ENCODE data around the gene LAMA2.

DNA sequence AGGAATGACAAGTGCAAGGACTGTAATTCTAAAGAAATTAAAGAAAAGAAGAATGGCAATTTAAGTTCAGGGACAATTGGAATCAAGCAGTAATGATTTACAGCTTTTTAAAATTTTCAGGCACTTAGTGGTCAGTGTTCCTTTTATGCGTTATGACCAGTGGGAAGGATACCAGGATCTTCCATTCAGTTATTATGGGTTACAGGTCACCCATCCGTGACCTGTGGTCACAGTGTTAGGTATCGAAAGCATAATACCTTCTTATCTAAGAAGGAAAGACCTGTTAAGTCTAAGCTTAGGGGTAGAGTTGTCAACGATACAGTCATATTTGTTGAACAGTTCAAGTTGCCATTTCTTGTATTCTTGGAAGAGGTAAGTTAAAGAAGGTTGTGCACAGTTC is 253.8 kb downstream of the LAMA2 start:
- TF ChIP-seq POLR2A (IDR thresholded peaks at IDR 0.05), result no peak
- TF ChIP-seq, protein P1, sequence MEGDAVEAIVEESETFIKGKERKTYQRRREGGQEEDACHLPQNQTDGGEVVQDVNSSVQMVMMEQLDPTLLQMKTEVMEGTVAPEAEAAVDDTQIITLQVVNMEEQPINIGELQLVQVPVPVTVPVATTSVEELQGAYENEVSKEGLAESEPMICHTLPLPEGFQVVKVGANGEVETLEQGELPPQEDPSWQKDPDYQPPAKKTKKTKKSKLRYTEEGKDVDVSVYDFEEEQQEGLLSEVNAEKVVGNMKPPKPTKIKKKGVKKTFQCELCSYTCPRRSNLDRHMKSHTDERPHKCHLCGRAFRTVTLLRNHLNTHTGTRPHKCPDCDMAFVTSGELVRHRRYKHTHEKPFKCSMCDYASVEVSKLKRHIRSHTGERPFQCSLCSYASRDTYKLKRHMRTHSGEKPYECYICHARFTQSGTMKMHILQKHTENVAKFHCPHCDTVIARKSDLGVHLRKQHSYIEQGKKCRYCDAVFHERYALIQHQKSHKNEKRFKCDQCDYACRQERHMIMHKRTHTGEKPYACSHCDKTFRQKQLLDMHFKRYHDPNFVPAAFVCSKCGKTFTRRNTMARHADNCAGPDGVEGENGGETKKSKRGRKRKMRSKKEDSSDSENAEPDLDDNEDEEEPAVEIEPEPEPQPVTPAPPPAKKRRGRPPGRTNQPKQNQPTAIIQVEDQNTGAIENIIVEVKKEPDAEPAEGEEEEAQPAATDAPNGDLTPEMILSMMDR (IDR thresholded peaks at IDR 0.05), result no peak
